Ovary (tissue), 3 donors: ENCODE measurements around the gene GRM5.

Source experiments
- CTCF ChIP-seq, 3 donors: fragments of 450-650 bp in 2 of 3; fragments of 200-600 bp in 1 of 3; IDR thresholded peaks; one replicate each; pipeline versions ENCODE4 v1.5.1 to v1.8.0; 2016 to 2022; ENCODE audit warnings: antibody characterized with exemption in 3 of 3, mild to moderate bottlenecking in 1 of 3
- EP300 ChIP-seq: sonication (generic); formaldehyde crosslinking; IDR thresholded peaks from one replicate; pipeline ENCODE4 v1.6.1; 2017; ENCODE audit warnings: antibody characterized with exemption
- POLR2A ChIP-seq: fragments of 450-650 bp; IDR thresholded peaks from one replicate; pipeline ENCODE4 v1.6.1; 2017; ENCODE audit warnings: antibody characterized with exemption, mild to moderate bottlenecking, moderate library complexity
- donor health status: DM: no; HTN: no; CAD: no.

- TF ChIP-seq CTCF (IDR thresholded peaks at IDR 0.05) (no peak), POLR2A (no peak), EP300 (no peak)
These were observed 528.2 kb downstream of the GRM5 start for GRCh38 chr11:88537613-88538012.
